Vagina (tissue), 2 donors: Measurements from ENCODE around the gene PARVA.

Source experiments
- POLR2A ChIP-seq, 2 donors: fragments of 450-650 bp; IDR thresholded peaks; one replicate each; pipeline ENCODE4 v1.6.1; 2017; ENCODE audit warnings: antibody characterized with exemption in 2 of 2, mild to moderate bottlenecking in 2 of 2, moderate library complexity in 2 of 2
- POLR2AphosphoS5 ChIP-seq, 2 donors: sonication (generic); formaldehyde crosslinking; IDR thresholded peaks; one replicate each; pipeline ENCODE4 v1.9.0; 2017; ENCODE audit warnings: antibody characterized with exemption in 2 of 2, mild to moderate bottlenecking in 2 of 2, low read depth in 1 of 2; ENCODE audit not compliant: insufficient read depth in 1 of 2
- TF ChIP-seq, protein P1 (sequence below), 3 experiments: fragments of 450-650 bp in 2 of 3; fragments of 200-600 bp in 1 of 3; sonication (generic) in 1 of 3; IDR thresholded peaks; one replicate each; pipeline ENCODE4 v1.5.1; 2017 to 2019; ENCODE audit warnings: antibody characterized with exemption in 3 of 3, mild to moderate bottlenecking in 2 of 3, moderate library complexity in 2 of 3

DNA sequence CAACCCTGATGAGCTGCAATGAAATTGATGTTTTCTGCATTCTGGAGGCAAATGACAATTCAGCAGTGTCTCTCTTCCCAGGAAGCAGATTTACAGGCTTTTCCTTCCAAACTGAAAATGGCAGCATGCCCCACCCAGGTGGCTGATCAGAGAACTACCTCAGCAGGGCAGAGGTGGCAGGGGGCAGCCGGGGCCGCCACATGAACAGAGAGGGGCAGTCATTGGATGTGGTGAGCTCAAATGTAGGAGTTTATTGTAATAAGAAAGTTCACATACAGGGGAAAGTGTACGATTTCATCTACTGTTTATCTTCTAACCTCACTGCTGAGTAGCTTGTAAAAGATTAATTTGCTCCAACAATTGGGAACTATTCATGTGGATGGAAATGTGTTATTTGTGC is 15.7 kb upstream of the PARVA start:
- TF ChIP-seq POLR2AphosphoS5 (IDR thresholded peaks at IDR 0.05; ENCODE audit: insufficient read depth in 1 of 2, low read depth in 1 of 2) (no peak), POLR2A (IDR thresholded peaks at IDR 0.05) (no peak)
- TF ChIP-seq, protein P1, sequence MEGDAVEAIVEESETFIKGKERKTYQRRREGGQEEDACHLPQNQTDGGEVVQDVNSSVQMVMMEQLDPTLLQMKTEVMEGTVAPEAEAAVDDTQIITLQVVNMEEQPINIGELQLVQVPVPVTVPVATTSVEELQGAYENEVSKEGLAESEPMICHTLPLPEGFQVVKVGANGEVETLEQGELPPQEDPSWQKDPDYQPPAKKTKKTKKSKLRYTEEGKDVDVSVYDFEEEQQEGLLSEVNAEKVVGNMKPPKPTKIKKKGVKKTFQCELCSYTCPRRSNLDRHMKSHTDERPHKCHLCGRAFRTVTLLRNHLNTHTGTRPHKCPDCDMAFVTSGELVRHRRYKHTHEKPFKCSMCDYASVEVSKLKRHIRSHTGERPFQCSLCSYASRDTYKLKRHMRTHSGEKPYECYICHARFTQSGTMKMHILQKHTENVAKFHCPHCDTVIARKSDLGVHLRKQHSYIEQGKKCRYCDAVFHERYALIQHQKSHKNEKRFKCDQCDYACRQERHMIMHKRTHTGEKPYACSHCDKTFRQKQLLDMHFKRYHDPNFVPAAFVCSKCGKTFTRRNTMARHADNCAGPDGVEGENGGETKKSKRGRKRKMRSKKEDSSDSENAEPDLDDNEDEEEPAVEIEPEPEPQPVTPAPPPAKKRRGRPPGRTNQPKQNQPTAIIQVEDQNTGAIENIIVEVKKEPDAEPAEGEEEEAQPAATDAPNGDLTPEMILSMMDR (IDR thresholded peaks at IDR 0.05) = no peak
